Epithelial cell of prostate (primary cell): ENCODE data around the gene TEAD2.

Experiments used
- DNase-seq: peaks from one replicate; pipeline ENCODE4 v3.0.0-alpha.2; 2011; ENCODE audit warnings: low read depth, low spot score
- H3K27ac ChIP-seq: fragments of 450-650 bp; 2 replicates; pipeline ENCODE4 v1.5.1; 2017; ENCODE audit warnings: mild to moderate bottlenecking

Gene TEAD2

DNA sequence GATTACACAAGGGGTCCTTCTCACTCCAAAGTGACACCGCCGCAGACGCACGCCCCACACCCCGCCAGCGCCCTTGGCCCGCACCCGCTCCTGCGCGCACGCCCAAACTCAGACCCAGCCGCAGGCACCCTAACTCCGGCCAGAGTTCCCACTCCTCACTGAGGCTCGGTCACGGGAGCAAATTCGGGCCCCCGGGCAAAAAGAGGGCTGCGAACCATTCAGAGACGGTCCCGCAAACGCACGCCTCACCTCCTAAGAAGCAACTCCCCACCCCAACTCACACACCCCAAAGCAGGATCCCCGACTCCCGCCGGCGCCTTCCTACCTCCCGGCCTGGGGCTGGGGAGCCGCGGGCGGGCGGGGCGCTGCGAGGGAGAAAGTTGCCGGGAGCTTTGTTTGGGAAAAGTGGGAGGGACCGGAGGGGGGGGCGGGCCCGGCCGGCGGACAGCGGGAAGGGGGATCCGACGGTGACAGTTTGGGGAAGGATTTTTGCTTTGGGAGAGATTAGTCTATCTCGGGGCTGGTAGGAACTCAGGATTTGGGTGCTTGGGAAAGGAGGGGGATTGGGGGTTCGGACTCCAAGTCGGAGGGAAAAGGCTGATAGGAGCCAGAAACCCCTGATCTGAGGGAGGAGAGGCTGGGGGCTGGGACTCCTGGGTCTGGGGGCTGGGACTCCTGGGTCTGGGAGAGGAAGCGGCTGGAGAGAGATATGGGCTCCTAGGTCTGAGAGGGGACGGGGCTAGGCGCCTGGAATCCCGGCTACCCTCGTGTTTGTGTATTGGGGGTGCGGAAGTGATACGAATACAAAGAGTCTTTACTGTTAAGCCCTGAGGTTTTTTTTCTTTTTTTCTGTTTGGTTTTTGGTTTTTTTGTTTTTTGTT lies at the start of gene TEAD2:
Gene TEAD2 (minus strand): TSS at position 369 of the 881 bp plus-strand sequence. CDS start 2,341 bp downstream, outside the sequence.
- no peak within 1 kb of the TSS for H3K27ac ChIP-seq
- DNase-seq = no peak

DNA sequence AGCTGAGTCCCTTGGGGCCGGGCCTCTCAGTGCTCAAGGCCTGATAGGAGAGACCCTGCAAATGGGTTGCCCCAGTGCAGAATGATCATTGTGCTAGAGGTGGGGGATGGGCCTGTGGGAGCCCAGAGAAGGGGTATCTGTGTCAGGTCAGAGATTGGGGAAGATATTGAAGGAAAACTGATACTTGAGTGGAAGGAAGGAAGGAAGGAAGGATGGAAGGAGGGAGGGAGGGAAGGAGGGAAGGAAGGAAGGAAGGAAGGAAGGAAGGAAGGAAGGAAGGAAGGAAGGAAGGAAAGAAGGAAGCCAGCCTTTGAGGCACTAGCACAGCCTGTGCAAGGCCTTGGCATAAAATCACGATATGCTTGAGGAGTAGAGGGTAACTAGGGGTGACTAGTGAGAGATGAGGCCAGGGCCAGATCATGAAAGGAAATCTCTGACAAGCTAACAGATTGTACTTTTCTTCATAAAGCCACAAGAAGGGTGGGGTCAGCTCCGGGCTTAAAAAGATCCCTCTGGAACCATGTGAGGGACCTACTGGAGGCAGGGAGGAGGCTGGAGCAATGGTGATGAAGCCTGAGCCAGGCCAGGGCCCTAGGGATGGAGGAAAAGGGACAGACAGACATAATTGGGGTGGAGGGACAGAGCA lies 49.6 kb upstream of the TEAD2 start:
- no peak overlapping the region for H3K27ac ChIP-seq
- DNase-seq = no peak

GRCh38 chr19:49409441-49410029 lies 47.3 kb upstream of the TEAD2 start:
- no peak overlapping the region for H3K27ac ChIP-seq
- no peak for DNase-seq

DNA sequence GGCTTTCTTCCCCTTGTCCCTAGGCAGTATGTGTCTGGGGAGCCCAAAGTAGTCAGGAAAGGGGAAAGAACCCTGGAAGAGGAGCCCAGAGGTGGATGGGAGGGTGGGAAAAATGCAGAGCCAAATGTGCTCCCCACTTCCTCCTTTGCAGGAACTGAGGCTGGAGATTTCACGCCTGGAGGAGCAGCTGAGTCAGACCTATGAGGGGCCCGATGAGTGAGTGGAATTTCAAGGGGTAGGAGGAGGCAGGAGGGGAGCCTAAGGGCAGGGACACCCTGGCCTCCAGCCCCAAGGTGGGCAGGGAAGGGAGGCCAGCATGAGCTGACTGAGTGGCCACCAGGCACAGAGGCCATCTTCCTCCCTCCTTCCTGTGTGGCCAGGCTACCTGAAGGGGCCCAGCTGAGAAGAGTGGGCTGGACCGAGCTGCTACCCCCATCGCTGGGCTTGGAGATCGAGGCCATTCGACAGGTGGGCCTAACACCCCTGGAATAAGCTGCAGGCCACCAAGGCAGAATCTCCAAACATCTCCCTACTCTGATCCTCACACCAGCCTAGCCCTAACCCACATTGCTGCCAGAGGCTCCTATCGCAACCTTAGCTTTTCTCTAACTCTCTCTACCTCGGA lies 46.7 kb upstream of the TEAD2 start:
- no peak overlapping the region for H3K27ac ChIP-seq
- DNase-seq = no peak

GRCh38 chr19:49407482-49408015 lies 45.3 kb upstream of the TEAD2 start:
- no peak for DNase-seq
- H3K27ac ChIP-seq = no peak overlapping the region

DNA sequence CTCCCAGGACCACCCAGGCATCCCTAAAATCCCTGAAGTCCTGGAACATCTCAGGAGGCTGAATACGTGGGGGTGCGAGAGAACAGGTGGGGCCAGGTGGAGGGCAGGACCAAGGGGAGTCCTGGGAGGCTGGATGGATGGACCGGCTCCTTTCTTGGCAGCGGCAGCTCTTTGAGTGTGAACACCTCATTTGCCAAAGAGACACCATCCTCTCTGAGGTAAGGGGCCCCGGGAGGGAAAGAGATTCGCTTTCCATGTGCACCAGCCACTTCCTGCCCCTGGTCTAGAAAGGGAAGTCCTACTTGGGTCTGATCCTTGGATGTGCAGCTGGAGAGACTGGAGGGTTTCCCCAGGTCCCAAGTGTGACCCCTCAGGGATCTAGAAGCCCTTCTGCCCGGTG lies 44.9 kb upstream of the TEAD2 start:
- DNase-seq = no peak
- no peak overlapping the region for H3K27ac ChIP-seq

DNA sequence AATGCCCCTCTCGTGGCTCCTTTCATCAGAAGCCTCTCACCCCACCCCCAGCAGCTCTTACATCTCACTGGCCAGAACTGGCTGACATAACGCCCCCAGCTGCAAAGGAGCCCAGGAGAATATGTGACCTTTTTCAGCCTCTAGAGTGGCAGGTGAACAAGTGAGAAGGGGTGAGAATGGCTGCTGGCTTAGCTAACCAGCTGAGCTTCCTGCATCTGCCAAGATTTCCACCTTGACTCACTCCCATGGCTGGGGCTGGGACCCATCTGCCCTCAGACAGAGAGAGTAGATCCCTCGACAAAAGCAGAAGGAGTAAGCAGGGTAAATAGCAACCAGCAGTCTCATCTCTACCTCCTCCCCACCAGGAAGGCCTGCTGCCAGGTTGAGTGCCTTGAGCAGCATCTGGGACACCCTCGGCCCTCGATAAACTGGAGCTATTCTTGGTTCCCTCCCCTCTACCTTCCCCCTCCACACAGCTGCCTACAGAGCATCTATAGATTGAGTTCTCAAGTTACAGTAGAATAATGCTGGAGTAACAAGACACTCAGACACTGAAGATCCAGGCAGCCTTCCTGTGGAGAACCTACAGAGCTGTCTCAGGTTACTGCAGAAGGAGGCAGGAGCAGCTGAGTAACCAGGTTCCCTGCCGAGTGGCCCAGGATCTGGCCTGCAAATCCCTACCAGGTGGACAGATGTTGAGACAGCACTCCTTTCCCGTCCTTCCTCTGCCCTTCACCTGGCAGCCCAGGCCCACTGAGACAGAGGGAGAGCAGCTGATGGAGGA lies 41.4 kb upstream of the TEAD2 start:
- no peak overlapping the region for H3K27ac ChIP-seq

GRCh38 chr19:49400029-49400428 lies 37.8 kb upstream of the TEAD2 start:
- no peak overlapping the region for H3K27ac ChIP-seq
- DNase-seq = no peak

More for the DNA sequence above, 41.4 kb upstream of the TEAD2 start:
- no peak for DNase-seq

GRCh38 chr19:49398931-49399330 lies 36.7 kb upstream of the TEAD2 start:
- DNase-seq = no peak
- H3K27ac ChIP-seq = no peak overlapping the region

DNA sequence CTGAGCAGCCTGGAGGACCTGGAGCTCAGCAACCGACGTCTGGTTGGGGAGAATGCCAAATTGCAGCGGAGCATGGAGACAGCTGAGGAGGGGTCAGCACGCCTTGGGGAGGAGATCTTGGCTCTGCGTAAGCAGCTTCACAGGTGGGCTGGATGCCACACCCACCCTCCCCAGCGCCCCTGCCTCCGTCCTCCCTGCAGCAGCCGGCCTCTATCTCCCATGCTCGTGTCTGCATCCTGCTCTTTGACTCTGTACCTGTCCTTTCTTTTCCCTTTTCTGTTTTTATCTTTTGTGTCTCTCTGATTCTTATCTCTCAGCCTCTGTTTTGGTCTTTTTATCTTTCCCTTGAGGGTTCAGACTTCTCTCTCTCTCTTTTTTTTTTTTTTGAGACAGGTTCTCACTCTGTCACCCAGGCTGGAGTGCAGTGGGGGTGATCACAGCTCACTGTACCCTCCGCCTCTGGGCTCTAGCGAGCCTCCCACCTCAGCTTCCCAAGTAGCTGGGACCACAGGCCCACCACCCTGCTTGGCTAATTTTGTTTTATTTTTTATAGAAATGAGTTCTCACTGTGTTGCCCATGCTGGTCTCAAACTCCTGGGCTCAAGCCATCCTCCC lies 35.9 kb upstream of the TEAD2 start:
- DNase-seq = no peak
- no peak overlapping the region for H3K27ac ChIP-seq

GRCh38 chr19:49396738-49397505 lies 34.7 kb upstream of the TEAD2 start:
- no peak overlapping the region for H3K27ac ChIP-seq

DNA sequence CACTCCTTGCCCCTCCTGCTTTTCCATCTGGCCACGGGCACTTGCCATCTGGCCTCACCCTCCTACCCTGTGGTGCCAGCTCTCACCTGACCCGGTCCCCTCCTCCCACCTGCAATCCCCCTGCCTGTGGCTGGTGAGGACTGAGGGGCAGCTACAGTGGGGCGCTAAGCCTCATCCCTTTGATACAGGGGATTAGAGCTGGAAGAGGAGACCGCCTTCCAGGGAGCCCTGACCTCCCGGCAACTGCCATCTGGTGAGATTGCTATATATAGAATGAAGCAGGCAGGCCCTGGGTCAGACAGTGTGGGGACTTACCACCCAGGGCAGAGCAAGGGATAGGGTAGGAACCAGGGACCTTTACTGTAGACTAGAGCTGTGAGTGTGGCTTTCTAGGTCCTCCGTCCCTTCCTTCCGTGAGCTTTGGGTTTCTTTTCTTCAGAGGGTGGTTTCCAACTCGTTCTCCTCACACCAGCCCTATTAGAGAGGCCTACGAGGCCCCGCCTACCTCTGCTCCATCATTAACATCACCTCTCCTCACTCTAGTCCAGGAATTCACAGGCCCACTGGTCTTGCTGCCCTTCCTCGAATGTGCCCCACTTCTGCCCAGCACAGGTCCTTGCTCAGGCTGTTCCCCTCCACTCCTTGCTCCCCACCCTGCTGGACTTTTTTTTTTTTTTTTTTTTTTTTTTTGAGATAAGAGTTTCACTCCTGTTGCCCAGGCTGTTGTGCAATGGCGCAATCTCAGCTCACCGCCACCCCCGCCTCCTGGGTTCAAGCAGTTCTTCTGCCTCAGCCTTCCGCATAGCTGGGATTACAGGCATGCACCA lies 33.6 kb upstream of the TEAD2 start:
- no peak for DNase-seq
- H3K27ac ChIP-seq = no peak overlapping the region

More at GRCh38 chr19:49396738-49397505, 34.7 kb upstream of the TEAD2 start:
- DNase-seq = no peak

DNA sequence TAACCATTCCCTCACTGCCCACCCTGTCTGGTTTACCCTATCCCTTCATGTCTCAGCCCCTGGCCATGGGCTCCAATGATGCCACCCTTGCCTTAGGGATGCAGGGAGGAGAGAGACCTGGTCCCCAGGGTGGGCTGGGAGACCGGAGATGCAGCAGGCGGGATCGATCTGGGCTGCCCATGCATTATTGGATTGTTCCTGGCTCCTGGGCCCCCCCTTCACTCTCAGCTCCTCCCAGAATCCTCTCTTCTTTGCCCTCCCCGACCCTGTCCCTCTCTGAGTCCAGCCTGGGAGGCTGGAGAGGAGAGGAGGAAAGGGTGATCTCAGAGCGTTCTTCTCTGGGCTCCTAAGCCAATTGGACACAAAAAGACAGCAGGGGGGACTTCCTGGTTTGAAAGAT lies 31.7 kb upstream of the TEAD2 start:
- DNase-seq = no peak
- H3K27ac ChIP-seq = no peak overlapping the region

- no peak overlapping the region for H3K27ac ChIP-seq
- no peak for DNase-seq
Measured at GRCh38 chr19:49391581-49392399, 29.6 kb upstream of the TEAD2 start.

DNA sequence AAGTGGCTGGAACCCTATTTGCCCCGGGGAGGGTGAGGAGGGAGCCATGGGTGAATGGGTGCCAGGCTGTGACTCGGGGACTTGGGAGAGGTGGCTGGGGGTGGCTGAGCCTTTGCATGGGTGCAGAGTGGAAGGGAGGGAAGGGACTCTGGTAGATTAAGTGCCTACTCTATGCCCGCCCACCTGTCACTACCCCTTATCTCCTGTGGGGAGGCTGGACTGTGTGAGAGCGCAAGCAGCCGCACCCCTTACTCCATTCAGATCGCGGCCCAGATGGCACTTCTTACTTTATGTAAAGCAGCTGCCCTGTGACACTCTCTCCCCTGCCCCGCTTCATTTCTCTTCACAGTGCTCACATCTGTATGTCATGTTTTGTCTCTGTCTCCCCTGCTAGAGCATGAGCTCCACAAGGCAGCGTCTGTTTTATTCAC lies 28.7 kb upstream of the TEAD2 start:
- DNase-seq = no peak
- H3K27ac ChIP-seq = no peak overlapping the region

- H3K27ac ChIP-seq = no peak overlapping the region
Measured at GRCh38 chr19:49390131-49390928, 28.1 kb upstream of the TEAD2 start.

More at GRCh38 chr19:49390131-49390928, 28.1 kb upstream of the TEAD2 start:
- no peak for DNase-seq
